GM19351 (cell line): ENCODE data around the gene FMN2.

Source experiments
- ATAC-seq: cut with Tn5 transposase; IDR thresholded peaks from one replicate; pipeline ENCODE4 v1.9.1; 2021; ENCODE audit warnings: mild to moderate bottlenecking, moderate library complexity; ENCODE audit not compliant: unreplicated experiment

The FMN2 gene

DNA sequence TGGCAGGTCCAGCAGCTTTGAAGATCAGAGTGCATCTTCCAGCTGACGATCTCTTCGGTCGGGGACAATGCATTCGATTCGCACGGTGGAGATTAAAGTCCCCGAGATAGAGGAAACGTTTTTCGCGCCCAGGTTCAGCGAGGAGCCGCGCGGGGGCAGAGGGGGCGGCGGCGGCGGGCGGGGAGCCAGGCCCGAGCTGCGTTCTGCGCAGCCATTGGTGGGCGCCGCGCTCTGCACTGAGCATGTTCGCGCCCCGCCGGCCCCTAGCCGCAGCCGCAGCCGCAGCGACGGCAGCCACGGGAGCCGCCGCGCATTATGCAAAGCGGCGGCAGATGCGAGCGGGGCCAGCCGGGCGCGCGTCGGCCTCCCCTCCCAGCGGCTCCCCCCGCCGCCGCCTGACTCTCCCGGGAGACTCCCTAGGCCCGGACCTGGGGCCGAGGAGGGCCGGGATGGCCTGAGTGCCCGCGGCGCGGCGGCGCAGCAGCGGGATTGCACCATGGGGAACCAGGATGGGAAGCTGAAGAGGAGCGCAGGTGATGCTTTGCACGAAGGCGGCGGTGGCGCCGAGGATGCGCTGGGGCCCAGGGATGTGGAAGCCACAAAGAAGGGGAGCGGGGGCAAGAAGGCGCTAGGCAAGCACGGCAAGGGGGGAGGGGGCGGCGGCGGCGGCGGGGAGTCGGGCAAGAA is at the start of gene FMN2:
FMN2 (plus strand) TSS at position 270 of the 687 bp plus-strand sequence; CDS start at position 497, 227 bp downstream.
- ATAC-seq: no peak

GRCh38 chr1:240044620-240045019 is 47.1 kb upstream of the FMN2 start:
- no peak for ATAC-seq

GRCh38 chr1:240046000-240046399 is 45.7 kb upstream of the FMN2 start:
- no peak for ATAC-seq

- no peak for ATAC-seq
Measured at GRCh38 chr1:240054109-240054701, 37.5 kb upstream of the FMN2 start.

DNA sequence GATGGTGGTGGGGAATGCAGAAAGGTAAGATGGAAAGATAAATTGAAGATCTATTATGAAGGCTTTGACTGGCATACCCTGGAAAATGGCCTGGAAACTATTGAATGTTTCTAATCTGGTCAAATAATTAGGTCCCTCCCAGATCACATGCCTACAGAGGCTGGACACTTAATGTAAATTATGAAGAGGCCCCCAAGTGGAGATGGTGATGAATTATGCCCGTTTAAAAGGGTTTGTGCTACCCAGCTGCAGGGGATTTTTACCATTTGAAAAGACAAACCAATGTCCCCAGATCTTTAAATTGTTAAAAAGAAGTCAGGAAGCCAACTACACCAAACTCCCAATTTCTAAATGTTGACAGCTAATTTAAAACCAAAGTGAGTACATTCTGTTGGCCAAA is 35.7 kb upstream of the FMN2 start:
- no peak for ATAC-seq

DNA sequence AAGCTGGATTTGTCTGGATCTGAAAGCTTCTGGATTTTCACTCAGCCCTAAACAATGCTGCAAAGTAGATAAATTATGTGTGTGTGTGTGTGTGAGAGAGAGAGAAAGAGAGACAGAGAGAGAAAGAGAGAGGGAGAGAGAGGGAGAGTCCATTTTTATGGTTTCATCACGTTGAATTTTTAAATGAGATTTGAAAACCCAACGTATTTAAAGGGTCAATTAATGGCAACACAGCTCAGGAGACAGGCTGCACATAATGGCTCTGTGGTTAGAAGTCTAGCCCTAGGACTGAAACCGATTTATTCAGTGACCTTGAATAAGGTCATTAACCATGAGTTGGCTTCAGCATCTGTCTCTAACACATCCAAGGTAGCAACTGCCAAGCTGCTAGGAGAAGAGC is 35.3 kb upstream of the FMN2 start:
- ATAC-seq: no peak

DNA sequence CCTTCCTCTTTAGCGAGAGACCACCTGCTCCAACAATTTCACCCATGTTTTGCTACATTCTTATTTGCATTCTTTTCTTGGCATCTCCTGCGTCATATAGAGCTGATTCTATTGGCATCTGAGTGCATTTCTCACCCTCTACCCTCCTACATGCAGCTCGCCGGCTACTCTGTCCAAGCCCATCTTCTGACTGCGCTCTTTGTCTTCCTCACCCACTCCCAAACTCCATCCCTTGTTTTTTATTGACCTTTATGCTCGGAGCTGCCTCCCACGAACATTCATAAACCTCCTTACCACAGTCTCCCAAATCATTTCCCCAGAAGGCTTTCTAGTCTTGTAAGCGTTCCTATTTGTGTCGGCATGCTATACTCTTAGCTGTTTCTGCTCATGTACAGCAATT is 33.6 kb upstream of the FMN2 start:
- no peak for ATAC-seq

DNA sequence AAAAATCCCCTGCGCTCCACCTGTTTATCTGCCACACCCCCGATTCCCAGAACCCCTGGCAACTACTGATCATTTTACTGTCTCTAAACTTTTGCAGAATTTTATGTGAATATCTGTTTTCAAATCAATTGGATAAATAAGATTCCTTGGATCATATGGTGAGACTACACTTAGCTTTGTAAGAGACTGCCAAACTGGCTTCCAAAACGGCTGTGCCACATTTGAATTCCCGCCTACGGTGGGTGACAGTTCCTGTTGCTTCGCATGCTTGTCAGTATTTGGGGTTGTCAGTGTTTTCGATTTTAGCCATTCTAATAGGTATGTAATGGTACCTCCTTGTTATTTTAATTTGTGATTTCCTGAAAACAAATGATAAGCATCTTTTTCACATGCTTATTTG is 22.7 kb upstream of the FMN2 start:
- no peak for ATAC-seq

DNA sequence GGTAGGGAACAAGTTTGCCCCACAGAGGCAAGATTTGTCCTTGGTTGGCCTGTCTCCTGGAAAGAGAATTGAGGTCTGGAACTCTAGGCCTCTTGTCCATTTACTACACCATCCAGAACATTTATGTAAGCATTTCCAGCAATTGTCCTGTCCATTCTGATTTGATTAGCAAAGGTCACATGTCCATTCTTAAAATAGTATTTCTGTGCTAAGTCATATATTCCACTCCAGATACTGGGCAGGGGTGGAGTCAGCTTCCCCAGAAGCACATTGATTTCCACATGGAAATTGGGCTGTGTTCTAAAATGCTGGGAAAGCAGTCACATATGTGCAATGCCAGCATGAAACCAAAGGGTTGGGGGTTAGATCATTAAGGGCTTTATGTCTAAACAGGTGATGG is 21.5 kb upstream of the FMN2 start:
- ATAC-seq: no peak

- ATAC-seq: no peak
Measured at GRCh38 chr1:240073097-240073496, 18.6 kb upstream of the FMN2 start.

GRCh38 chr1:240074422-240074821 is 17.3 kb upstream of the FMN2 start:
- ATAC-seq: no peak

DNA sequence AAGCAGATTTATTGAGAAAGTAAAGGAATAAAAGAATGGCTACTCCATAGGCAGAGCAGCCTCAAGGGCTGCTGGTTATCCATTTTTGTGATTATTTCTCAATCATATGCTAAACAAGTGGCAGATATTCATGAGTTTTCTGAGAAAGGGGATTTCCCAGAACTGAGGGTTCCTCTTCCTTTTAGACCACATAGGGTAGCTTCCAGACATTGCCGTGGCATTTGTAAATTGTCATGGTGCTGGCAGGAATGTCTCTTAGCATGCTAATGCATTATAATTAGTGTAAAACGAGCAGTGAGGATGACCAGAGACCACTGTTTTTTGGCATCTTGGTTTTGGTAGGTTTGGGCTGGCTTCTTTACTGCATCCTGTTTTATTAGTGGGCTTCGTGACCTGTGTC is 16.8 kb upstream of the FMN2 start:
- ATAC-seq: no peak

- ATAC-seq: no peak
Measured at GRCh38 chr1:240084337-240084736, 7.3 kb upstream of the FMN2 start.

DNA sequence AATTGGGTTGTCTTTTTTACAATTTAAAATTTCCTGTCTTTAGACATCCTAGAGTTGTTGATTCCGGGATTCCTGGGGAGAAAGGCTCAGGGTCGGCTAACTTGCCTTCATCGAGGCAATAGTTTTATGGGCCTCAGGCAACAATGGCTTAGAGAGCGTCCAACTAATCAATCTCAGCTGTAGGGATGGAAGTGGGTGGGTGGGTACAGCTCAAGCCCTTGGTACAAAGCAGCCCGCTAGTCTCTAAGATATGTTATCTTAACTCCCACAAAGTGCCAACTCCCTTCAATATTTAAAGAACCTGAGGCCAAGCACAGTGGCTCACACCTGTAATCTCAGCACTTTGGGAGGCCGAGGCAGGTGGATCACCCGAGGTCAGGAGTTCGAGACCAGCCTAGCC is 6.9 kb upstream of the FMN2 start:
- no peak for ATAC-seq

- no peak for ATAC-seq
Measured at GRCh38 chr1:240086726-240087125, 5.0 kb upstream of the FMN2 start.

GRCh38 chr1:240090014-240090413 is 1.7 kb upstream of the FMN2 start:
- ATAC-seq: no peak

GRCh38 chr1:240090957-240091600 is 604 bp upstream of the FMN2 start:
- no peak for ATAC-seq

DNA sequence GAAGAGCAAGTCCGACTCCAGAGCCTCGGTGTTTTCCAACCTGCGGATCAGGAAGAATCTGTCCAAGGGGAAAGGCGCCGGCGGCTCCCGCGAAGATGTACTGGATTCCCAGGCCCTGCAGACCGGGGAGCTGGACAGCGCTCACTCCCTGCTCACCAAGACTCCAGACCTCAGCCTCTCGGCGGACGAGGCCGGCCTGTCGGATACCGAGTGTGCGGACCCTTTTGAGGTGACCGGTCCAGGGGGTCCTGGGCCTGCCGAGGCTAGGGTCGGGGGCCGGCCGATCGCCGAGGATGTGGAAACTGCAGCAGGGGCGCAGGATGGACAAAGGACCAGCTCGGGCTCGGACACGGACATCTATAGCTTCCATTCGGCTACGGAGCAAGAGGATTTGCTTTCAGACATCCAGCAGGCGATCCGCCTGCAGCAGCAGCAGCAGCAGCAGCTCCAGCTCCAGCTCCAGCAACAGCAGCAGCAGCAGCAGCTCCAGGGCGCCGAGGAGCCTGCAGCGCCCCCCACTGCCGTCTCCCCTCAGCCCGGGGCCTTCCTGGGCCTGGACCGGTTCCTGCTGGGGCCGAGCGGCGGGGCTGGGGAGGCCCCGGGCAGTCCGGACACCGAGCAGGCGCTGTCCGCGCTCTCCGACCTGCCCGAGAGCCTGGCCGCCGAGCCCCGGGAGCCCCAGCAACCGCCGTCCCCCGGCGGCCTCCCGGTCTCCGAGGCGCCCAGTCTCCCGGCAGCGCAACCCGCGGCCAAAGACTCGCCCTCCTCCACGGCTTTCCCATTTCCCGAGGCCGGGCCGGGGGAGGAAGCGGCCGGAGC is 827 bp downstream of the FMN2 start:
- no peak for ATAC-seq

GRCh38 chr1:240093120-240093961 is 1.7 kb downstream of the FMN2 start:
- no peak for ATAC-seq

DNA sequence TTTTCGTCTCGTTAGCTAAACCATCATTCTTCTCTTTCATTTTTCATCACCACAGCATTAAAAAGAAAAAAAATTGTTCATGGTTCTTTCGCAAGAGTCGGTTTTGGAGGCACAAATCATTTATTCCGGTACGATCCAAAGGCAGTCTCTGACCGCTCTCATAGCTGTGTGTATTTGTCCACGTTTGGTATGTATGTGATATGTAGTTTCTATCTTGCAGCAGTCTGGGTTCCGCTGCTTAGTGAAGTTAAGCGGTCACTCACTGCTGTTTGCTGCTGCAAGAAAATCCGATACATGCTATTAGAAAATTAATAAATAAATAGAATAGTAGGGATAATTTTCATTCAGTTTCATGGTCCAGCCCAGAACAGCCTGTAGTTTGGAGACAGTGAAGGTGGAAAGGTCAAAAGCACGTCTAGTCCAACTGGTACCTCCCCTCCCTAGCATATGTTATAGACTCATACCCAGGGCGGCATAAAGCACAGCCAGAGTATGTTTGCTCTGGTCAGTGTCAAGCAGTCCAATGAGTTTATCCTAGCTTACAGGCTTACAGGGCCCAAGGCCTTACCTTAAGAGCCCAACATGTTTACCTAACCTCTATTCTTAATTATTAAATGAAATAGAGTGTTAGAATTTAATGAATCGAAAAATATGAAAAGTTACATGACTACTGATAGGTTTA is 2.5 kb downstream of the FMN2 start:
- no peak for ATAC-seq
